Mesothelial cell of epicardium (in vitro differentiated cells): ENCODE results near the gene CCT4. TPM values are rescaled to one million over a fixed set of nuclear protein-coding genes. Genes with fewer than 3 reads are reported as not detected.
A peak's percentile ranks its signal among the peaks of the same experiment; 100 is the strongest.
"Not testable (repeated sequence)": the region's sequence is repeated elsewhere in the genome, so short reads cannot be mapped to it uniquely, and the experiment has no call there.

Experiments
- DNase-seq, 2 experiments: peaks; one replicate each; pipeline ENCODE4 v3.0.0; 2021; ENCODE audit warnings: low spot score in 2 of 2; ENCODE audit not compliant: unreplicated experiment in 2 of 2
- H3K27ac Mint-ChIP-seq: 2 replicates; pipeline ENCODE4 v1.8.0; 2021; ENCODE audit warnings: mixed read lengths
- H3K27me3 Mint-ChIP-seq: 2 replicates; pipeline ENCODE4 v1.8.0; 2021; ENCODE audit warnings: low read depth, mixed read lengths
- H3K36me3 Mint-ChIP-seq: 2 replicates; pipeline ENCODE4 v1.8.0; 2021; ENCODE audit warnings: mixed read lengths
- H3K4me1 Mint-ChIP-seq: 2 replicates; pipeline ENCODE4 v1.8.0; 2021; ENCODE audit warnings: mixed read lengths
- H3K4me3 Mint-ChIP-seq: 2 replicates; pipeline ENCODE4 v1.8.0; 2021; ENCODE audit warnings: mild to moderate bottlenecking, moderate library complexity, mixed read lengths
- H3K9me3 Mint-ChIP-seq: 2 replicates; pipeline ENCODE4 v1.8.0; 2021; ENCODE audit warnings: mixed read lengths
- CTCF ChIP-seq: fragments of 200-600 bp; sonication (generic); IDR thresholded peaks from one replicate; pipeline ENCODE4 v1.5.0; 2021; ENCODE audit warnings: antibody characterized with exemption; ENCODE audit not compliant: unreplicated experiment
- total RNA-seq: library from RNA; stranded (reverse); gene quantifications from 3 replicates; pipeline ENCODE4 v1.2.1, GENCODE V29; 2021

Gene CCT4
- total RNA-seq, 1 donor from 2014 or later: 162 TPM

GRCh38 chr2:61926531-61927477 lies 38.3 kb upstream of the CCT4 start:
- TF ChIP-seq CTCF: no peak
- Mint-ChIP-seq H3K4me1 (peaks cover 14% of the 10 kb centered on the region), H3K36me3 (peaks cover 10% of the 10 kb centered on the region), H3K4me3 (no peak overlapping the region), H3K9me3 (peaks cover 3% of the 10 kb centered on the region), H3K27ac (no peak overlapping the region), H3K27me3 (no peaks in the 10 kb centered on the region)
- DNase-seq: no peak

GRCh38 chr2:61924895-61925663 lies 36.6 kb upstream of the CCT4 start:
- no peaks in the 10 kb centered on the region for H3K9me3 Mint-ChIP-seq
- peaks cover 16% of the 10 kb centered on the region for H3K4me1 Mint-ChIP-seq
- H3K4me3 Mint-ChIP-seq: no peak overlapping the region
- DNase-seq: no peak
- no peak overlapping the region for H3K27ac Mint-ChIP-seq
- no peak for TF ChIP-seq CTCF
- no peaks in the 10 kb centered on the region for H3K27me3 Mint-ChIP-seq
- H3K36me3 Mint-ChIP-seq: peaks cover 7% of the 10 kb centered on the region

- Mint-ChIP-seq H3K4me1 (peaks cover 13% of the 10 kb centered on the region), H3K36me3 (peaks cover 7% of the 10 kb centered on the region), H3K27ac (peak overlapping the region; percentile 56), H3K4me3 (no peak overlapping the region), H3K9me3 (no peaks in the 10 kb centered on the region), H3K27me3 (no peaks in the 10 kb centered on the region)
- TF ChIP-seq CTCF: no peak
- DNase-seq: no peak
Measured at GRCh38 chr2:61922714-61923113, 34.3 kb upstream of the CCT4 start.

- DNase-seq: no peak
- Mint-ChIP-seq H3K27me3 (no peaks in the 10 kb centered on the region), H3K27ac (peak overlapping the region; percentile 51), H3K4me1 (peaks cover 13% of the 10 kb centered on the region), H3K36me3 (peaks cover 5% of the 10 kb centered on the region), H3K9me3 (no peaks in the 10 kb centered on the region), H3K4me3 (no peak overlapping the region)
- no peak for TF ChIP-seq CTCF
Measured at GRCh38 chr2:61920548-61920947, 32.1 kb upstream of the CCT4 start.

- not testable (repeated sequence) for H3K36me3 Mint-ChIP-seq, H3K9me3 Mint-ChIP-seq, H3K4me1 Mint-ChIP-seq, H3K27ac Mint-ChIP-seq, DNase-seq, H3K4me3 Mint-ChIP-seq, H3K27me3 Mint-ChIP-seq
Measured at GRCh38 chr2:61914794-61915193, 26.3 kb upstream of the CCT4 start.

GRCh38 chr2:61911510-61911909 lies 23.1 kb upstream of the CCT4 start:
- no peak overlapping the region for H3K4me3 Mint-ChIP-seq
- H3K27me3 Mint-ChIP-seq: no peaks in the 10 kb centered on the region
- no peak for DNase-seq
- no peak for TF ChIP-seq CTCF
- no peaks in the 10 kb centered on the region for H3K4me1 Mint-ChIP-seq
- peaks cover 2% of the 10 kb centered on the region for H3K36me3 Mint-ChIP-seq
- H3K9me3 Mint-ChIP-seq: no peaks in the 10 kb centered on the region
- peak overlapping the region; percentile 3 for H3K27ac Mint-ChIP-seq
